Nephron progenitor cell (in vitro differentiated cells): Measurements from ENCODE around the gene GRIA1.
A peak's percentile ranks its signal among the peaks of the same experiment; 100 is the strongest.

Experiments used
- DNase-seq: peaks from one replicate; pipeline ENCODE4 v3.0.0; 2021
- H3K27ac Mint-ChIP-seq: 2 replicates; pipeline ENCODE4 v1.8.0; 2021; ENCODE audit warnings: mild to moderate bottlenecking, moderate library complexity, mixed read lengths
- H3K27me3 Mint-ChIP-seq: 2 replicates; pipeline ENCODE4 v1.8.0; 2021; ENCODE audit warnings: mild to moderate bottlenecking, low read depth, mixed read lengths; ENCODE audit not compliant: poor library complexity
- H3K36me3 Mint-ChIP-seq: 2 replicates; pipeline ENCODE4 v1.8.0; 2021; ENCODE audit warnings: low read depth, mixed read lengths
- H3K4me1 Mint-ChIP-seq: 2 replicates; pipeline ENCODE4 v1.8.0; 2021; ENCODE audit warnings: mixed read lengths
- H3K4me3 Mint-ChIP-seq: 2 replicates; pipeline ENCODE4 v1.8.0; 2021; ENCODE audit warnings: mild to moderate bottlenecking, moderate library complexity, mixed read lengths
- H3K9me3 Mint-ChIP-seq: 2 replicates; pipeline ENCODE4 v1.8.0; 2021; ENCODE audit warnings: mild to moderate bottlenecking, moderate library complexity, mixed read lengths
- TF ChIP-seq, protein P1 (sequence below): fragments of 200-600 bp; sonication (generic); IDR thresholded peaks from 2 replicates; pipeline ENCODE4 v1.5.0; 2021; ENCODE audit warnings: antibody characterized with exemption

The GRIA1 gene

DNA sequence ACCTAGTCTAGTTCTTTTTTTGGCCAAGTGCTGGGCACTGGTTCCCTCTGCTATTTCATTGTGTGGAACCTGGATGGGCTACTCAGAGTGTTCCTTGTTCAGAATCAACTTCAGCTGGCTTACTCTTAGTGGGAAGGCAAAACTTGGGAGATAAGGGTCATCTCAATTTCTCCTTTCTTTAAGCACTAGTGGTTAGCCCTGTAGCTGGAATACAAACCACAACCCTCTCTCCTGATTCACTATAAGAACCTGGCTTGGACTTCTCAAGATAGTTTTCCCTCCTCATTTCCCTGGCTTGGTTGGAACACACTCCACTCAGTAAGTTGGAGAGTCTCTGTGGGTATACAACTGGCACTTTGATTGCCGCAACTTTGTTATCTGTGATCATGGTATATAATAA is 35.1 kb downstream of the GRIA1 start:
- DNase-seq, result no peak
- TF ChIP-seq, protein P1, sequence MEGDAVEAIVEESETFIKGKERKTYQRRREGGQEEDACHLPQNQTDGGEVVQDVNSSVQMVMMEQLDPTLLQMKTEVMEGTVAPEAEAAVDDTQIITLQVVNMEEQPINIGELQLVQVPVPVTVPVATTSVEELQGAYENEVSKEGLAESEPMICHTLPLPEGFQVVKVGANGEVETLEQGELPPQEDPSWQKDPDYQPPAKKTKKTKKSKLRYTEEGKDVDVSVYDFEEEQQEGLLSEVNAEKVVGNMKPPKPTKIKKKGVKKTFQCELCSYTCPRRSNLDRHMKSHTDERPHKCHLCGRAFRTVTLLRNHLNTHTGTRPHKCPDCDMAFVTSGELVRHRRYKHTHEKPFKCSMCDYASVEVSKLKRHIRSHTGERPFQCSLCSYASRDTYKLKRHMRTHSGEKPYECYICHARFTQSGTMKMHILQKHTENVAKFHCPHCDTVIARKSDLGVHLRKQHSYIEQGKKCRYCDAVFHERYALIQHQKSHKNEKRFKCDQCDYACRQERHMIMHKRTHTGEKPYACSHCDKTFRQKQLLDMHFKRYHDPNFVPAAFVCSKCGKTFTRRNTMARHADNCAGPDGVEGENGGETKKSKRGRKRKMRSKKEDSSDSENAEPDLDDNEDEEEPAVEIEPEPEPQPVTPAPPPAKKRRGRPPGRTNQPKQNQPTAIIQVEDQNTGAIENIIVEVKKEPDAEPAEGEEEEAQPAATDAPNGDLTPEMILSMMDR, result no peak
- Mint-ChIP-seq H3K4me3 (no peak overlapping the region), H3K27ac (no peak overlapping the region), H3K27me3 (peaks cover 3% of the 10 kb centered on the region), H3K9me3 (no peaks in the 10 kb centered on the region), H3K36me3 (no peaks in the 10 kb centered on the region), H3K4me1 (peaks cover 9% of the 10 kb centered on the region)

GRCh38 chr5:153530357-153531143 is 40.1 kb downstream of the GRIA1 start:
- H3K27me3 Mint-ChIP-seq, result peaks cover 3% of the 10 kb centered on the region
- H3K36me3 Mint-ChIP-seq, result no peaks in the 10 kb centered on the region
- no peak overlapping the region for H3K27ac Mint-ChIP-seq
- no peak for DNase-seq
- H3K4me1 Mint-ChIP-seq, result peaks cover 20% of the 10 kb centered on the region
- TF ChIP-seq, protein P1, result no peak
- H3K9me3 Mint-ChIP-seq, result no peaks in the 10 kb centered on the region
- H3K4me3 Mint-ChIP-seq, result no peak overlapping the region

DNA sequence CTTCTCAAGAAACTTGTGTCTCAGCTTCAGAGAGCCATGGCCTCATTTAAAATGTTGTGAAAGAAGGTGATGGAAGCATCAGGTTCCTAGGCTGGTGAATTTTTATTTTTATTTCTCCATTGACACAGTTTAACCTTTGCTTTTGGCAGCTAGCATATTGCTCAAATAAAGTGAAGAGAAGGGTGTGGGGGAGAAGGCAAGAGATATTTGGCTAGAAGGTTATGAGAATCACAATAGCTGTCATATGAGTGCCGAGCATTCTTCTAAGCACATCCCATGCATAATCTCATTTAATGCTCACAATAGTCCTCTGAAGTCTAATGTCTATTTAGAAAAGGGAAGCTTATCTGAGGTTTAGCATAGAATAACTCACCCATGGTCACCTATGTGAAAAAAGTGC is 43.1 kb downstream of the GRIA1 start:
- H3K4me1 Mint-ChIP-seq, result peaks cover 20% of the 10 kb centered on the region
- TF ChIP-seq, protein P1, result no peak
- no peaks in the 10 kb centered on the region for H3K9me3 Mint-ChIP-seq
- no peaks in the 10 kb centered on the region for H3K36me3 Mint-ChIP-seq
- peak overlapping the region; percentile 63 for H3K27ac Mint-ChIP-seq
- DNase-seq, result no peak
- H3K4me3 Mint-ChIP-seq, result no peak overlapping the region
- H3K27me3 Mint-ChIP-seq, result peaks cover 3% of the 10 kb centered on the region

- no peak overlapping the region for H3K4me3 Mint-ChIP-seq
- peak overlapping the region; percentile 63 for H3K27ac Mint-ChIP-seq
- H3K4me1 Mint-ChIP-seq, result peaks cover 20% of the 10 kb centered on the region
- TF ChIP-seq, protein P1, result no peak
- no peaks in the 10 kb centered on the region for H3K36me3 Mint-ChIP-seq
- H3K9me3 Mint-ChIP-seq, result no peaks in the 10 kb centered on the region
- no peaks in the 10 kb centered on the region for H3K27me3 Mint-ChIP-seq
- DNase-seq, result peak; percentile 10
These were observed 43.6 kb downstream of the GRIA1 start for GRCh38 chr5:153534102-153534501.

DNA sequence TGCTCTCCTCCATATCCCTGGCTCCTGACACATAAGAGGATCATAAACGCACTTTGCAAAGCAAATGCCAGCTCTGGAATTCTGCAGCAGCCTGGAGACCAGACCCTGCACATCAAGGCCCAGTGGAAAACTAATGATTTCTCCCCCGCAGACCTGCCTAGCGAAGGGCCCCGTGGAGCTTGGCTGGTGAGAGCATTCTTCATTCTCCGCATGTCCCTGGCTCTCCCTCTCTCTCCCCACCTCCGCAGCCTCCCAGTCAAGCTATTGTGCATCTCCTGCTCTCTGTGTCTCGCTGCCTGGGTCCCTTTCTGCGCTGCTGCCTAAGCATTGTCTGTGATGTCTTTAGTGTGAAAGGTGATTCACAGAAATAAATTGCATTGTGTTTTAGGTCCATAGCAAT is 46.7 kb downstream of the GRIA1 start:
- Mint-ChIP-seq H3K4me3 (no peak overlapping the region), H3K4me1 (peaks cover 20% of the 10 kb centered on the region), H3K9me3 (no peaks in the 10 kb centered on the region), H3K27ac (no peak overlapping the region), H3K27me3 (no peaks in the 10 kb centered on the region), H3K36me3 (no peaks in the 10 kb centered on the region)
- TF ChIP-seq, protein P1, result no peak
- no peak for DNase-seq

GRCh38 chr5:153539983-153540382 is 49.5 kb downstream of the GRIA1 start:
- no peaks in the 10 kb centered on the region for H3K27me3 Mint-ChIP-seq
- no peak overlapping the region for H3K4me3 Mint-ChIP-seq
- peaks cover 7% of the 10 kb centered on the region for H3K36me3 Mint-ChIP-seq
- no peaks in the 10 kb centered on the region for H3K4me1 Mint-ChIP-seq
- TF ChIP-seq, protein P1, result no peak
- no peaks in the 10 kb centered on the region for H3K9me3 Mint-ChIP-seq
- no peak overlapping the region for H3K27ac Mint-ChIP-seq
- DNase-seq, result no peak
